Epithelial cell of proximal tubule (primary cell): ENCODE results near the gene NEGR1. TPM values are rescaled to one million over a fixed set of nuclear protein-coding genes. Genes with fewer than 3 reads are reported as not detected.

Source experiments
- DNase-seq: peaks from one replicate; pipeline ENCODE4 v3.0.0-alpha.2; 2011; ENCODE audit warnings: low read depth
- H3K4me3 ChIP-seq: 2 replicates; pipeline ENCODE4 v1.5.1; 2011; ENCODE audit warnings: low read depth, mild to moderate bottlenecking, low read length
- CTCF ChIP-seq: conservative IDR thresholded peaks from 2 replicates; pipeline ENCODE4 v1.5.1; 2012; ENCODE audit warnings: low read depth, mild to moderate bottlenecking, low read length
- total RNA-seq: library from RNA; depleted of rRNA; stranded (reverse); fragments of >200 nt; gene quantifications from 2 replicates; pipeline ENCODE4 v1.2.3, GENCODE V29; 2015

NEGR1 gene
- total RNA-seq, 1 donor from 2014 or later = 3.1 TPM

GRCh38 chr1:71737768-71738167 lies 544.6 kb downstream of the NEGR1 start:
- no peak for DNase-seq
- H3K4me3 ChIP-seq = no peak overlapping the region
- TF ChIP-seq CTCF = no peak

- H3K4me3 ChIP-seq = no peak overlapping the region
- DNase-seq = no peak
- TF ChIP-seq CTCF = no peak
Measured at GRCh38 chr1:71733121-71733520, 549.2 kb downstream of the NEGR1 start.

GRCh38 chr1:71721532-71721931 lies 560.8 kb downstream of the NEGR1 start:
- no peak for TF ChIP-seq CTCF
- no peak for DNase-seq
- H3K4me3 ChIP-seq = no peak overlapping the region

- no peak overlapping the region for H3K4me3 ChIP-seq
- no peak for TF ChIP-seq CTCF
Measured at GRCh38 chr1:71719330-71719729, 563.0 kb downstream of the NEGR1 start.

GRCh38 chr1:71717186-71717585 lies 565.2 kb downstream of the NEGR1 start:
- no peak for DNase-seq
- no peak for TF ChIP-seq CTCF
- no peak overlapping the region for H3K4me3 ChIP-seq

More at GRCh38 chr1:71719330-71719729, 563.0 kb downstream of the NEGR1 start:
- no peak for DNase-seq

- TF ChIP-seq CTCF = no peak
- H3K4me3 ChIP-seq = no peak overlapping the region
- DNase-seq = no peak
Measured at GRCh38 chr1:71711456-71711855, 570.9 kb downstream of the NEGR1 start.

- H3K4me3 ChIP-seq = no peak overlapping the region
- TF ChIP-seq CTCF = no peak
- DNase-seq = no peak
Measured at GRCh38 chr1:71706029-71706671, 576.2 kb downstream of the NEGR1 start.
